H1 (cell line): ENCODE measurements around the gene HLA-C. TPM values are rescaled to one million over a fixed set of nuclear protein-coding genes. Genes with fewer than 3 reads are reported as not detected.

Source experiments
- CTCF ChIA-PET: fragments of 300-600 bp; sonication (Branson Sonifier 250); formaldehyde crosslinking; loops from one replicate; lab custom pipeline; 2021; ENCODE audit not compliant: partially characterized antibody; lab: Charles Lee
- POLR2A ChIA-PET: fragments of 300-600 bp; sonication (Branson Sonifier 250); formaldehyde crosslinking; loops from one replicate; lab custom pipeline; 2021; ENCODE audit warnings: inconsistent platforms; ENCODE audit not compliant: partially characterized antibody; lab: Charles Lee
- DNase-seq, 2 experiments: peaks; one replicate each; pipeline versions ENCODE4 v3.0.0 to v3.0.0-alpha.2; 2010 to 2022; ENCODE audit warnings: low spot score in 2 of 2, low read depth in 1 of 2, mixed read lengths in 1 of 2
- FAIRE-seq: peaks from 2 replicates; lab custom pipeline; 2011; peaks lifted over from hg19 to GRCh38; lab: Jason Lieb, UNC
- H2AFZ ChIP-seq: 2 replicates; pipeline ENCODE4 v1.8.1; 2012; ENCODE audit warnings: low read length, inconsistent platforms
- H2AK5ac ChIP-seq: 2 replicates; pipeline ENCODE4 v1.6.1; 2013; ENCODE audit warnings: low read depth, low read length
- H2BK120ac ChIP-seq: replicated peaks from 2 replicates; pipeline ENCODE3; 2013; ENCODE audit warnings: low read depth, low read length, inconsistent platforms
- H2BK12ac ChIP-seq: 2 replicates; pipeline ENCODE4 v1.6.1; 2013; ENCODE audit warnings: low read depth, low read length
- H2BK15ac ChIP-seq: 2 replicates; pipeline ENCODE4 v1.6.1; 2013; ENCODE audit warnings: low read length
- H2BK20ac ChIP-seq: 2 replicates; pipeline ENCODE4 v1.6.1; 2013; ENCODE audit warnings: low read length
- H2BK5ac ChIP-seq: 2 replicates; pipeline ENCODE4 v1.6.1; 2013; ENCODE audit warnings: low read depth, low read length
- H3K14ac ChIP-seq: 2 replicates; pipeline ENCODE4 v1.6.1; 2013; ENCODE audit warnings: inconsistent platforms; ENCODE audit not compliant: insufficient read length
- H3K18ac ChIP-seq: 2 replicates; pipeline ENCODE4 v1.6.1; 2013; ENCODE audit warnings: low read length; ENCODE audit errors: extremely low read depth
- H3K23ac ChIP-seq: 2 replicates; pipeline ENCODE4 v1.6.1; 2013; ENCODE audit warnings: inconsistent platforms; ENCODE audit not compliant: insufficient read length
- H3K23me2 ChIP-seq: 2 replicates; pipeline ENCODE4 v1.6.1; 2013; ENCODE audit warnings: low read depth, low read length
- H3K27ac ChIP-seq: 2 replicates; pipeline ENCODE4 v1.6.1; 2011; ENCODE audit warnings: low read depth, low read length, inconsistent platforms
- H3K27me3 ChIP-seq, 4 experiments: replicated peaks in 1 of 4; 1 replicate in 1 of 4; 2 replicates in 3 of 4; pipeline versions ENCODE4 v1.6.1 to v1.8.1; 2011 to 2013; ENCODE audit warnings: low read length in 3 of 4, mild to moderate bottlenecking in 3 of 4, inconsistent platforms in 2 of 4, mixed read lengths in 2 of 4, moderate library complexity in 1 of 4; ENCODE audit not compliant: control insufficient read depth in 3 of 4, insufficient read depth in 3 of 4; ENCODE audit errors: extremely low read depth in 1 of 4
- H3K36me3 ChIP-seq, 4 experiments: 2 replicates each; pipeline versions ENCODE4 v1.6.1 to v1.8.1; 2011 to 2013; ENCODE audit warnings: mild to moderate bottlenecking in 4 of 4, low read length in 3 of 4, moderate library complexity in 2 of 4, control low read depth in 1 of 4, inconsistent platforms in 1 of 4; ENCODE audit not compliant: insufficient read depth in 4 of 4, control insufficient read depth in 2 of 4
- H3K4ac ChIP-seq: replicated peaks from 2 replicates; pipeline ENCODE3; 2013; ENCODE audit warnings: low read length, low read depth, mixed read lengths, inconsistent platforms; ENCODE audit not compliant: insufficient read length
- H3K4me1 ChIP-seq, 4 experiments: replicated peaks in 1 of 4; 1 replicate in 1 of 4; 2 replicates in 3 of 4; pipeline versions ENCODE4 v1.6.1 to v1.8.1; 2011 to 2013; ENCODE audit warnings: low read length in 3 of 4, inconsistent platforms in 2 of 4, mixed read lengths in 1 of 4; ENCODE audit not compliant: insufficient read depth in 4 of 4, control insufficient read depth in 3 of 4
- H3K4me2 ChIP-seq, 2 experiments: 2 replicates each; pipeline versions ENCODE4 v1.6.1 to v1.8.1; 2011 to 2013; ENCODE audit warnings: low read depth in 2 of 2, low read length in 2 of 2, control low read depth in 1 of 2, inconsistent platforms in 1 of 2, mild to moderate bottlenecking in 1 of 2; ENCODE audit not compliant: insufficient read depth in 1 of 2
- H3K4me3 ChIP-seq, 4 experiments: fragments of 200-600, 300-600 bp in 1 of 4; sonication (generic), shearing (Covaris generic), sonication (Bioruptor Twin) in 1 of 4; 2 replicates each; pipeline versions ENCODE4 v1.5.1 to v1.8.1; 2011 to 2016; ENCODE audit warnings: low read length in 4 of 4, low read depth in 3 of 4, control low read depth in 2 of 4, inconsistent platforms in 2 of 4, mild to moderate bottlenecking in 2 of 4, mixed read lengths in 1 of 4, moderate library complexity in 1 of 4; ENCODE audit not compliant: insufficient read depth in 2 of 4; ENCODE audit errors: extremely low read depth in 1 of 4
- H3K56ac ChIP-seq: replicated peaks from 2 replicates; pipeline ENCODE3; 2013; ENCODE audit warnings: low read depth, mild to moderate bottlenecking, mixed read lengths, low read length, inconsistent platforms; ENCODE audit not compliant: insufficient read length
- H3K79me1 ChIP-seq: 2 replicates; pipeline ENCODE4 v1.6.1; 2013; ENCODE audit warnings: low read depth, low read length, control low read depth
- H3K79me2 ChIP-seq, 2 experiments: 2 replicates each; pipeline versions ENCODE4 v1.6.1 to v1.8.1; 2012 to 2013; ENCODE audit warnings: low read length in 2 of 2, mild to moderate bottlenecking in 2 of 2, inconsistent platforms in 1 of 2; ENCODE audit not compliant: insufficient read depth in 2 of 2, control insufficient read depth in 1 of 2
- H3K9ac ChIP-seq, 4 experiments: replicated peaks in 1 of 4; 1 replicate in 1 of 4; 2 replicates in 3 of 4; pipeline versions ENCODE4 v1.6.1 to v1.8.1; 2011 to 2013; ENCODE audit warnings: low read depth in 3 of 4, low read length in 3 of 4, control low read depth in 2 of 4, mild to moderate bottlenecking in 2 of 4, moderate library complexity in 2 of 4, inconsistent platforms in 1 of 4; ENCODE audit errors: extremely low read depth in 1 of 4
- H3K9me3 ChIP-seq, 2 experiments: 2 replicates each; pipeline versions ENCODE4 v1.6.1 to v1.8.1; 2012 to 2013; ENCODE audit warnings: mild to moderate bottlenecking in 2 of 2, moderate library complexity in 2 of 2, control low read depth in 1 of 2, inconsistent platforms in 1 of 2, low read depth in 1 of 2, low read length in 1 of 2, mixed read lengths in 1 of 2; ENCODE audit not compliant: insufficient read depth in 2 of 2
- H4K20me1 ChIP-seq, 2 experiments: replicated peaks in 1 of 2; 2 replicates each; pipeline versions ENCODE3 to v1.8.1; 2011 to 2013; ENCODE audit warnings: inconsistent platforms in 2 of 2, low read length in 2 of 2, mild to moderate bottlenecking in 1 of 2; ENCODE audit not compliant: insufficient read depth in 2 of 2, control insufficient read depth in 1 of 2
- H4K5ac ChIP-seq: 2 replicates; pipeline ENCODE4 v1.6.1; 2013; ENCODE audit warnings: low read length, low read depth, mixed read lengths, inconsistent platforms; ENCODE audit not compliant: insufficient read length
- H4K8ac ChIP-seq: 2 replicates; pipeline ENCODE4 v1.8.0; 2013; ENCODE audit warnings: mild to moderate bottlenecking, moderate library complexity, low read length, inconsistent platforms; ENCODE audit not compliant: insufficient read depth; ENCODE audit errors: extremely low read depth
- H4K91ac ChIP-seq: replicated peaks from 2 replicates; pipeline ENCODE3; 2013; ENCODE audit warnings: low read length, mixed read lengths, inconsistent platforms; ENCODE audit not compliant: insufficient read length
- ASH2L ChIP-seq: fragments of 200-600, 300-600 bp; sonication (generic); IDR thresholded peaks from one replicate; pipeline ENCODE4 v1.7.1; 2017; ENCODE audit warnings: low read length
- BRCA1 ChIP-seq: IDR thresholded peaks from 2 replicates; pipeline ENCODE4 v1.6.1; 2012; ENCODE audit warnings: low read depth, low read length, improper control_type of control experiment
- CBX8 ChIP-seq: fragments of 300-800, 300-1000 bp; sonication (generic); IDR thresholded peaks from 2 replicates; pipeline ENCODE4 v1.7.1; 2016; ENCODE audit warnings: low read depth, low read length, borderline replicate concordance
- EP300 ChIP-seq, 2 experiments: IDR thresholded peaks; 1 replicate in 1 of 2; 2 replicates in 1 of 2; pipeline ENCODE4 v1.6.1; 2011 to 2012; ENCODE audit warnings: low read depth in 2 of 2, low read length in 2 of 2, mild to moderate bottlenecking in 2 of 2, borderline replicate concordance in 1 of 2, inconsistent platforms in 1 of 2, moderate library complexity in 1 of 2
- HDAC6 ChIP-seq: IDR thresholded peaks from one replicate; pipeline ENCODE4 v1.7.1; 2012; ENCODE audit warnings: low read depth, mild to moderate bottlenecking, inconsistent platforms, low read length, moderate library complexity
- MAFK ChIP-seq: IDR thresholded peaks from 2 replicates; pipeline ENCODE4 v1.6.1; 2012; ENCODE audit warnings: low read depth, mild to moderate bottlenecking, improper control_type of control experiment, low read length
- NANOG ChIP-seq: IDR thresholded peaks from 2 replicates; pipeline ENCODE4 v1.6.1; 2011; ENCODE audit warnings: low read length, low read depth, mild to moderate bottlenecking, inconsistent platforms; ENCODE audit not compliant: insufficient read depth, poor library complexity, severe bottlenecking
- SAP30 ChIP-seq: fragments of 300-600 bp; sonication (generic); IDR thresholded peaks from 2 replicates; pipeline ENCODE4 v1.7.1; 2012; ENCODE audit warnings: low read length, moderate library complexity, mild to moderate bottlenecking, inconsistent platforms; ENCODE audit not compliant: insufficient read depth, insufficient replicate concordance
- SIX5 ChIP-seq: IDR thresholded peaks from 2 replicates; pipeline ENCODE4 v1.6.1; 2011; ENCODE audit warnings: mild to moderate bottlenecking, low read depth, low read length
- SP1 ChIP-seq: IDR thresholded peaks from 2 replicates; pipeline ENCODE4 v1.6.1; 2011; ENCODE audit warnings: low read depth, low read length
- SRF ChIP-seq: IDR thresholded peaks from 2 replicates; pipeline ENCODE4 v1.6.1; 2011; ENCODE audit warnings: mild to moderate bottlenecking, low read depth, low read length, moderate library complexity
- TAF7 ChIP-seq: optimal IDR thresholded peaks from 2 replicates; pipeline ENCODE3; 2011; ENCODE audit warnings: low read depth, mild to moderate bottlenecking, inconsistent platforms, low read length, moderate library complexity, borderline replicate concordance
- ZNF274 ChIP-seq: IDR thresholded peaks from 2 replicates; pipeline ENCODE4 v1.7.0; 2012; ENCODE audit warnings: low read length, borderline replicate concordance; ENCODE audit errors: extremely low read depth
- WGBS, 2 experiments: shearing (Covaris generic) in 1 of 2; methylation state at CpG; one replicate each; pipeline versions ENCODE4 v1.1.6 to v1.1.7; 2013 to 2015; ENCODE audit warnings: low lambda C conversion rate in 2 of 2, mixed read lengths in 2 of 2, inconsistent platforms in 1 of 2, low coverage in 1 of 2, missing lambda C conversion rate in 1 of 2; ENCODE audit not compliant: insufficient replicate concordance in 2 of 2, insufficient coverage in 1 of 2, insufficient read length in 1 of 2; ENCODE audit errors: extremely low coverage in 1 of 2, missing lambda C conversion rate in 1 of 2; 5-methylcytosine and 5-hydroxymethylcytosine counted together
- polyA plus RNA-seq, 7 experiments: library from polyadenylated mRNA; depleted of rRNA in 3 of 7; stranded (reverse) in 5 of 7; unstranded in 2 of 7; fragments of >200 nt in 5 of 7; fragments of 200-250 nt in 2 of 7; gene quantifications; 1 replicate in 5 of 7; 2 replicates in 1 of 7; 4 replicates in 1 of 7; pipeline versions ENCODE4 v1.2.1 to v1.2.3, GENCODE V29; 2011 to 2013; ENCODE audit warnings: missing spikeins in 2 of 7, mixed read lengths in 2 of 7
- total RNA-seq: library from RNA; stranded (reverse); fragmentation: NEBNext Ultra II Directional; extraction: Animal tissue kit (Norgen Biotek cat#: 25700); gene quantifications from 2 replicates; pipeline ENCODE4 v1.2.1, GENCODE V29; 2021

The HLA-C gene
- total and polyA plus RNA-seq, 2 of the 8 experiments (the other 6 are each of a cell fraction or from before 2014, with no cell fraction given): 245 to 360 TPM

DNA sequence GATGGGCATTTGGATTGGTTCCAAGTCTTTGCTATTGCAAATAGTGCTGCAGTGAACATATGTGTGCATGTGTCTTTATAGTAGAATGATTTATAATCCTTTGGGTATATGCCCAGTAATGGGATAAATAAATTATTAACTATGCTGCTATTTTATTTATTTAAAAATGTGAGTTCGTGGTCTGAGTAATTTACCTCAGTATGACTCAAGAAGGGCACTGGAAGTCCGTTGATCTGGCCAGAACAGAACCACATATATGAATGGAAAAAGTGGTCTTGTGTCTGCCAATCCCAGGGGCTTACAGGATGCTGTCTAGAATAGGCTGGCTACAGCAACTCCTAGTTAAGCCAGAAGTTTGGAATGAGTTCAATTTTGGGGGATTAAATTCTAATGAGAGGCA is 27.6 kb upstream of the HLA-C start:
- Histone ChIP-seq H3K4me1 (no peaks in the 10 kb centered on the region), H3K18ac (no peak overlapping the region), H3K27me3 (no peaks in the 10 kb centered on the region), H3K9me3 (no peaks in the 10 kb centered on the region), H4K5ac (no peak overlapping the region), H3K23ac (no peak overlapping the region), H4K20me1 (no peaks in the 10 kb centered on the region), H2BK15ac (no peak overlapping the region), H3K56ac (no peak overlapping the region), H3K79me2 (no peaks in the 10 kb centered on the region), H2BK20ac (no peak overlapping the region), H2BK12ac (no peak overlapping the region), H2AFZ (no peak overlapping the region), H3K27ac (no peak overlapping the region), H3K4me3 (no peak overlapping the region), H2BK120ac (no peak overlapping the region), H3K9ac (no peak overlapping the region), H2AK5ac (no peak overlapping the region), H3K23me2 (no peaks in the 10 kb centered on the region), H3K14ac (no peak overlapping the region), H3K79me1 (no peaks in the 10 kb centered on the region), H2BK5ac (no peak overlapping the region), H3K36me3 (no peaks in the 10 kb centered on the region), H4K91ac (no peak overlapping the region), H3K4ac (no peak overlapping the region), H3K4me2 (no peak overlapping the region), H4K8ac (no peak overlapping the region)
- TF ChIP-seq SP1 (no peak), ZNF274 (no peak), SRF (no peak), SIX5 (no peak), MAFK (no peak), HDAC6 (no peak), CBX8 (no peak), SAP30 (no peak), NANOG (no peak), EP300 (IDR thresholded peaks at IDR 0.05; ENCODE audit: borderline replicate concordance in 1 of 2, low read depth in 2 of 2, low read length in 2 of 2) (no peak), TAF7 (no peak), BRCA1 (no peak), ASH2L (no peak)
- WGBS, 2 experiments: 53% methylated on average over 2 of the region's 2 CpGs; no CpG with 5 or more reads in 1 of the 2 experiments
- FAIRE-seq: no peak
- CTCF ChIA-PET: interaction anchor here (0.7 kb wide), 1 partner anchor 22 kb away, joined by 3 read pairs; no protein-coding TSS in a partner anchor
- DNase-seq: no peak
- POLR2A ChIA-PET: no interaction called here
